ENCODE data around the gene DDX24.

Gene DDX24

DNA sequence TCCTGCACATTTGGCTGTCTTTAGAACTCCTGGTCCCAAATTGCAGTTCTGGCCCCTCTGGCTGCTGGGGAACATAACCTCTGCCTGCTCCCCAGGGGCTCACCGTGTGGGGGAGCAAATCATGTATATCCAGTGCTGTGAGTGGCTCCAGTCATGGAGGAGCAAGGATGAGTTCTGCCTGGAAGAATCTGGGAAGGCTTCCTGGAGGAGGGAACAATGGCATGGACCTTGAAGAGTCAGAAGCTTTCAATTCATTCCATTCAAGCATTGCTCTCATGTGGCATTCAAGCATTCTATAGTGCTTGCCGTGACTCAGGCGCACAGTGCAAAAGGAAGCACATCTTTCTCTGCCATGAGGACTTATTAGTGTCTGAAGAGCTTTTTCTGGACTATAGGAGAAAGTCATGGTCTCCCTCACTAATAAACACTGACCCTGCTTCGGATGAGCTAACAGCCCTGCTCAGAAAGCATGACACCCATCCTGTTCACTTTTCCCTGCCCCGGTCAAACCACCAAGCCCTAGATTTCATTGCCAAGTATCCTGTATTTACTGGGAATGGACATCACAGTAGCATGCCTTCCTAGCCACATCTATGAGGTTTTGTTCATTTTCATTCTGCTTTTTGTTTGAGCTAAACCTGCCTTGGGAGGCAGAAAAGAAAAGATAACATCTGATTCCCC is 33.0 kb upstream of the DDX24 start:
- DNase-seq: no peak

DNA sequence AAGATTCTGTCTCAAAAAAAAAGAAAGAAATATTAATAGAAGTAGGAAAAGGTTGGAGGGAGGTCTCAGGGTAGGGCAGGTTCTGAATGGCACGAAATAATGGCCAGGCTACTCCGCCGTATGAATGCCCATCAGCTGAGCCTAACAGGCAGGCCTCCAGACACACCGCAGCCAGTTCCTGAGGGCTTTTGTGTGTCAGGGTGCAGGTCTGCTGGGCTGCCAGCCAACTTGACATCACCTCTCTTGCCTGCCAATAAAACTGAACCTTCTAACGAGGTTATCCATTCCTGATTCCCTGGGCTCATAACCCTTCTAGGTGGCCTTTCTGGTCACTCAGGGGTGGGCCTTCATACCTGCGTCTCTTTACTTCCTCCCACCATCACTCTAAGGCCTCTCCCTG is 32.5 kb upstream of the DDX24 start:
- no peak for DNase-seq

DNA sequence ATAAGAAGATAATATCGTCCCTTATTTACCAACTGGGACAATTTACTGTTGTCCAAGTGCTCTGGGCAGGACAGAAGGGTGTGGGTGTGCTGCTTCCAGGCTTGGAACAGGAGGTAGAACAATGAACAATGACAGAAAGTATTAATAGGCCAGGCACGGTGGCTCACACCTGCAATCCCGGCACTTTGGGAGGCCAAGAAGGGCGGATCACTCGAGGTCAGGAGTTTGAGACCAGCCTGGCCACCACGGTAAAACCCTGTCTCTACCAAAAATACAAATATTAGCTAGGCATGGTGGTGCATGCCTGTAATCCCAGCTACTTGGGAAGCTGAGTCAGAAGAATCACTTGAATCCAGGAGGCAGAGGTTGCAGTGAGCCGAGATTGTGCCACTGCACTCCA is 32.1 kb upstream of the DDX24 start:
- no peak for DNase-seq

DNA sequence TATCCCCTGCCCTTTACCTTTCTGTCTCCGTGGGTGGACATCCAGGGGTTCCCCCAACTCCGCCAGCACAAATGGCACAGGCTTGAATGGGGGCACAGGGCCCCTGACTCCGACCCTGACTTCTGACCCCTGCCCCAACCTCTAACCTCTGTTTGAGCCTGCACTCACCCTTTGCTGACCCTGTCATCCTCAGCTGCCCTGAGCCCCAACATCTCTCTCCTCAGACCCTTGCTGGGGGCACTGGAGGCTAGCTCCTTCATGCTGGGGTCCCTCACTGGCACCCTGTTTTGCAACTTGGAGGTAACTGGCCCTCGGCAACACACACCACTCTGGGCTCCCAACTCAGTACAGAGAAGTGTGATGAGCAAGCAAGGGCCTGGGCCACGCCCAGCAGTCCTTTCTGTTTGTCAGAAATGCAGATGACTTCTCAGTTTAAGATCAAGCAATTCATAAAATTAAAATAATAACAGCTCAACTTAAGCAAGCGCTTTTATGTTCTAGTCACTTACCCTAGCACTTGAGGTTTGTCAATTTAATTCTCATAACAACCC is 31.6 kb upstream of the DDX24 start:
- DNase-seq: no peak

DNA sequence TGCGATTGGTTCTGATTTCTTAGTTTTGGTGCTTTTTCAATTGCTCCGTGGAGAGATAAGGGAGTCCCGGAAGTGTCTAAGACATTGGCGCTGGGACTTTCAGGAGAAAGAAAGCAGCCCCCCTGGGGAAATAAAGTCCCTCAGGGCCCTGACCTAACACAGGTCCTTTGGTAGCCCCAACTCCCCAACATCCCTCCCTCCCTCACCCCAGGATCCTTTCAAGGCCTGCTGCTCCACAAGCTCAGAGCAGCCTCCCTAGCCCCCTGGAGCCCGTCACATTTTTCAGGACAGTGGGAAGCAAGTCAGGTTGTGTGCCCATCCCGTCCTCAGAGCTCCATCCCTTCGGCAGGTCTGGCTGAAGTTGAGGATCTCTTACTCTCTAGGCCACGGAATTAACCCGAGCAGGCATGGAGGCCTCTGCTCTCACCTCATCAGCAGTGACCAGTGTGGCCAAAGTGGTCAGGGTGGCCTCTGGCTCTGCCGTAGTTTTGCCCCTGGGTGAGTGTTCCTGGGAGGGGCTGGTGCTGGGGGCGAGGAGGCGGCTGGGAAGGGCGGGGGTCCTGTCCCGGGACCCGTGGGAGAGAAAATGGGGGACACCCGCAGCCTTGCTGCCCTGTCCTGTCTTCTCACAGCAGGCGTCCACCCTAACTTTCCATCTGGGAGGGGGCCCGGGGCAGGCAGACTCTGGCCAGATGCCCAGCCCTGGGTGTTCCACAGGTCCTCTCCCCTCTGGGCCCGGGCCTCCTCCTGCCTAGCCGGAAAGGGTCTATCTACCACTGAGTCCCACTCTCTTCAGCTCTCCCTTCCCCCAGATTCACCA is 30.5 kb upstream of the DDX24 start:
- DNase-seq: no peak

DNA sequence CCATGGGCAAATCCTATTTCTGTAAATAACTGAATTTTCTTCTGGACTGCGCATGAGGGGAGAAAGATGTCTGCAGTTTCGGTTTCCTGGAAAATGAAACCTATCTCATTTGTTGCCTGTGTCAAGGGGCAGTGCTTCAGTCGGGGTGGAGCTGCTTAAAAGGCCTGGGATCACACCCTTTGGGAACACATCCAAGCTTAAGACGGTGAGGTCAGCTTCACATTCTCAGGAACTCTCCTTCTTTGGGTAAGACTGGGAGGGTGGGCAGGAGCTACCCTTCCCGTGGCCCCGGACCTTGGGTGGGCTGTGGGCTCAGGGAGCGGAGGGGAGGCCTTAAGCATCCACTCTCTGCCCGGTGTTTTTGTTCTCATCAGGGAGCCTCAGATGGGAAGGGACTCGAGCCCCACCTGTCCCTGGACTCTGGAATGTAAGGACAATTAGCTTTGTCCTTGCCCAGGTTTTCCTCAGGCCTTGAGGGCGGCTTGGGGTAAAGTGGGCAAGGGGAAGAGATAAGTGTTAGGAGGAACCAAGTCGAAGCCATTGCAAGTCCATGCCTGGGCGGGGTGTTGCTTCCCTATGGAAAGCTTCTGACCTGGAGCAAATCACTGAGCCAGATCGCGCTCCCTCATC is 29.7 kb upstream of the DDX24 start, which contains the start of gene IFI27:
TSS of gene IFI27 (plus strand) at position 185 of the 630 bp plus-strand sequence.
- DNase-seq: no peak

DNA sequence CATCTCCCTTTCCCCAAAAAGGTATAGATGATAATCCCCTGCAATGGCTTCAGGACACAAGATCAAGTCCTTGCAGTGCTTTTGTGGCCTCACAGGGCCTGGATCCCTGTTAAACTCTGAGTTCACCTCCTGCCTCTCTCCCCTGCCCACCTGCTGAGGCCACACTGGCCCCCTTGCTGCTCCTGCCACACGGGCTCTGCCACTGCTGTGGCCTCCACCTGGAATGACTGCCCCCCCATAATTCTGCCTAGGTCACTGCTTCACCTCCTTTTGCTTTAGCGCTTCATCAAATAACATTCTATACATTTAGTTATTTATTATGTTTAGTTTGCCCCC is 28.9 kb upstream of the DDX24 start:
- no peak for DNase-seq

DNA sequence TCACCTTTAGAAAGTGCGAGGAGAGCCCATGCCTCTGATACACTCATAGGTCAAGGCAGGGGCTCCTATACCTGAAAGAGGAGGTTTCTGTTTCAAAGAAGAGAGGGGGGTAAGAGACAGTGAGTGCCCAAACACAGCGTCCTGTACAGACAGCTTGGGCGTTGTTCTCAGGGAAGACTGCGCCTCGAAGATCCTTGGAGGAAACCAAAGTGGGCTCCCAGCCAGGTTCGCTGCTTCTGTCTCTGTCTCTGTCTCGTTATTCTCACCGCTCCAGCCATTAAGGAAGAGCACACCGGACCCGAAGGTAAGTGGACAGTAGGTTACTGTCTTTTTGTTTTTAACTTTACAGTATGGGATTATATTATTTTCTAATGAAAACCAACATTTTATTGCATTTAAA is 23.7 kb upstream of the DDX24 start:
- no peak for DNase-seq

DNA sequence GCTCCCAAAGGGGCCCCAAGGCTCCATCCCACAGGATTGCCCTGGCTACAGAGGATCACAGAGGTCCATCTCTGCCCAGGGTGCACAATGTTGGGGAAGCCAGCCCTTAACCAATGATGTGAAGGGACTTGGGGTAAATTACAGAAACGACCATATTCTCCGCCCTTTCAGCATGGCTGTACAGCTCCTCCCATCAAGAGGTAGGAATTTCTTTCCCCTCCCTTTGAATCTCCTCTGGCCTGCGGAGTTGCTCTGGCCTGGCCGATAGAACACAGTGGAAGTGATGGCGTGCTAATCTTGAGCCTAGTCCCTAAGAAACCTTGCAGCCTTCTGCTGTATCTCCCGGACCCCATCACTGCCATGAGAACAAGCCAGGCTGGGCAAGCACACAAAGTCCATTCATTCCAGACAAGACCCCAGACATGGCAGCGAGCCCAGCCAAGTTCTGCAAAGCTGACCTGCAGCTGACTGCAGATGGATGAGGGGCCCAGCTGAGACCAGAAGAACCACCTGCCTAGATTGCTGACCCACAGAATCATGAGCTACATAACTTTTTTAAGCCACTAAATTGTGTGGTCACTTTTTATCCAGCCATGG is 22.6 kb upstream of the DDX24 start:
- DNase-seq: no peak

DNA sequence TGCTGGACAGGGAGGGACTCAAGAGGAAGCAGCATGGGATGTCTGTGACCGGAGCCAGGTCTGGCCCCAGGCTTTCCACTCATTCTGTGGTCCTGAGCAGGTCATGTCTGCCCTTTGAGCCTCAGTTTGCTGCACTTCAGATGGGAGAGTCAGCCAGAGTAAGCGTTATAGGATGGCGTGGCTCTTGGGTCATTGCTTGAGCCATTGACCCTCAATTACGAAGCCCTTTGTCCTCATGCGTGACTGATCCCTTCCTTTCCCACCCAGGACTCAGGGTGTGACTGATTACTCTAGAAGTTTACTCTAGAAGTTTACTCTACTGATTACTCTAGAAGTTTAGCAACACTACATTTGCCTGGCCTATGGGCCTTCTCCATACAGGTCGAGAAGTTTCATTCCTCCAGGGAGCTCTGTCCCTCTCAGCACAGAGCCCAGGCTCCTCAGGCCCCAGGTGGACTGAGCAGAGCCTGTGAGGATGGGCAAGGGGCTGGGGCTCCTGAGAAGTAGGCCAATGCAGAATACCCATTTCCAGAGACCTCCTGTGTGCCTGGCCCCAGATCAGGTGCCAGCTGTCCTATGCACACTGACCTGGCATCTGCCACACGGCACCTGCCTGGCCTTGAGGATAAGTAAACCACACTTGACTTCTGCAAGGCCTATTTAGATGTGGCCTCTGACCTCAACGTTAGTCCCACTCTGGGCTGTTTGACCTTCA is 21.9 kb upstream of the DDX24 start:
- DNase-seq: no peak

DNA sequence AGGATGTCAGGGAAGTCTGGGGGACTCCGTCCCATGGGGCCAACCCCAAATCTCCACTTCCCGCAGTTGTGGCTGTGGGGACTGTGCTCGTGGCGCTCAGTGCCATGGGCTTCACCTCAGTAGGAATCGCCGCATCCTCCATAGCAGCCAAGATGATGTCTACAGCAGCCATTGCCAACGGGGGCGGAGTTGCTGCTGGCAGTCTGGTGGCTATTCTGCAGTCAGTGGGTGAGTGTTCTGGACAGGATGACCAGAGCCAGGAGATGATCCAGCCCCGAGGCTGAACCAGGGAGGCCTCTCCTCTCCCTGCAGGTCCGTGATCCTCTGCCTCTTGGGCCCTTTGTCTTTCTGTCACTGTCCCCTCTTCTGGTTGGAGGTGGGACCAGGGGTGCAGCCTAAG is 20.7 kb upstream of the DDX24 start:
- DNase-seq: no peak

DNA sequence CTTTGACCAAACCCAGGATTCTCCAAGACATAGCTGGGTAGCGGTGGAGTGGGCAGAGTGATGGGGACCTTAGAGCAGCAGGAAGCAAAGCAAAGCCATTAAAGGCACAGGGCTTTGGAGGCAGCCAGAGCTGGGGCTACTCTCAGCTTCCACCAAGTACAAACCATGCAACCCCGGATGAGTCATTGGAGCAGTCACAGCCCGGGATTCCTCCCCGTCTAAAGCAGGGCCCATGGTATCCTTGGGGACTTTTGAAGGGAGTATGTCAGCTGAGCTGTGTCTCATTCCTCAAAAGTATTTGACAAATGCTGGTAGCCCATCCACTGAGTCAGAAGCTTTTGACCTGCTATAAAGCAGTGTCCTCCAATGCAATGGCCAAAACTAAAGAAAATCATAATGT is 19.8 kb upstream of the DDX24 start:
- no peak for DNase-seq

DNA sequence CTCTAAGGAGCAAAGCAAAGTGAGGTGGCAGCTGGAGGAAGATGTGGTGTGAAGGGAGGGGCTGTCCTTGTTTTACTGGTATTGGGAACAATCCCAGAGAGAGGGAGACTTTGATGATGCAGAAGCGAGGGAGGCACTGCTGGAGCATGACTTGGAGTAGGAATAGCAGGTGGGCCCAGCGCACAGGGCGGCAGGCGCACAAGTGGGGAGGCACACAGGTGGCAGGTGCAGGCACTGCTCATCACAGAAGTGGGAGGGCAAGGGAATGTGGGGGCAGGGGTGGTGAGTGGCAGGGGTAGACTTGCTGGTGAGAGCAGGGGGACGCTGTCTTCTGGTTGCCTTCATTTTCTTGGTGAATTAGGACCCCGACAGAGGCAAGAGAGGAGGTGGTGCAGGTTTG is 18.0 kb upstream of the DDX24 start:
- no peak for DNase-seq

DNA sequence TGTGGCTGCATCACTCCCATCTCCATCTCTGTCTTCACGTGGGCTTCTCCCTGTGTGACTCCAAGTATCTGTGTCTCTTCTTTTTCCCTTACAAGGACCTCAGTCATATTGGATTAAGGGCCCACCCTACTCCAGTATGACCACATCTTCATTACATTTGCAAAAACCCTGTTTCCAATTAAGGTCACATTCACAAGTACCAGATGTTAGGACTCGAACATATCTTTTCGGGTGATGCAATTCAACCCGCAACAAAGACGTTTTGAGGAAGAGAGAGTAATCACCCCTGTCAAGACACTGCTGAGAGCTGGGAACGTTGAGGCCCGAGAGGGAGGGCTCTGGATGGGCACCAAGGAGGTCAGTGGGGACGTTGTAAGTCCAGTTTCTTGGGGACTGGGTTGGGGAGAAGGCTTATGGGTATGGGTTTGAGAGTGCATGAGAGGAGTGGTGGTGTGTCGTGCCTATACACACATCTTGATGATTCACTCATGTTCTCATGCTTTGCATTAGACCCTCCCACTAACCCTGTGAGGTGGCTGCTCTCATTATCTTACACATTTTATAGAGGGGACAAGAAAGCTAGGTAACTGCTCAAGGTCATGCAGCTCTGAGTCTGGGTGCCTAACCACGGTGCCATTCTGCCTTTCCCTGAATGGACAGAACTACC is 17.5 kb upstream of the DDX24 start:
- no peak for DNase-seq

DNA sequence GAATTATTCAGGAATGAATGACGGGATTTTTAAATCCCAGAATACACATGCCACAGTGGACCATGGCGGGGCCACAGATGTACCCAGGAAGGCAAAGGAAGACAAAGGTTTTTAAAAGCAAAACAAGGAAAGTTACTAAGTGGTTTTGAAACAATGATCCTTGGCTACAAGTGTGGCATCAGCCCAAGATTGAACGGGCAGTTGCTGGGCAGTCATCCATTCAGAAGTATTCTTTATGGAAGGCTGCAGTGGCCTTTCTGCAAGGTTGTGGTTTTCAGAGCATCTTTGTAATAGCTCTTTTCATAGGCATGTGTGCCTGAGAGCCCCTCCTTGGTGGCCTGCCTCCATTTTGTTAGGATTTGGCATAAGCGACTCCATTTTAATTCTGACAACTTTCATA is 16.1 kb upstream of the DDX24 start:
- DNase-seq: no peak

DNA sequence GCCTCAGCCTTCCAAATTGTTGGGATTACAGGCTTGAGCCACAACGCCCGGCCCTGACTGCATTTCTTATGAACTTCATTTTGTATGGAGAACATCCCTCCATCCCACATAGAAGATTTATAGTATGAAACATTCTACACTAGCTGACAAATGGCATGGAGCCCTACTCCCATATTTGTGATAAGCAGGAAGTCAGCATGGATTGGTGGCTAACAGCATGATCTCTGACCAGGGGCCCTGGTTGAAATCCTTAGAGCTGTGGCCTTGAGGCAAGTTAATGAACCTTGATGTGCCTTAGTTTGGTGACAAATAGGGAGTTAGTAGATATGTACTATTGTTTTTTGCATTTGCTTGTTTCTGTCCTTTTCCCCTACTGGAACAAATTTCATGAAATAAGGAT is 12.4 kb upstream of the DDX24 start:
- no peak for DNase-seq

DNA sequence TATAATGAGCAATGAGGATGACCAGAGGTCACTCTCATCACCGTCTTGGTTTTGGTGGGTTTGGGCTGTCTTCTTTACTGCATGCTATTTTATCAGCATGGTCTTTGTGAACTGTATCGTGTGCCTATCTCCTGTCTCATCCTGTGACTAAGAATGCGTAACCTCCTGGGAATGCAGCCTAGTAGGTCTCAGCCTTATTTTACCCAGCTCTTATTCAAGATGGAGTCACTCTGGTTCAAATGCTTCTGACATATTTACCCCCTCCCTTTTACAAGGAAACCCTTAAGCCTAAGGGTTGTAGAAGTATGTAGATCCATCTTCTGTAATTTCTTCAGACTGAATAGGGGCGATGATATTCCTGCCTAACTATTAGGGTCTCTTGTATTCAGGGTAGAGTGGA is 8.5 kb upstream of the DDX24 start:
- DNase-seq: no peak

DNA sequence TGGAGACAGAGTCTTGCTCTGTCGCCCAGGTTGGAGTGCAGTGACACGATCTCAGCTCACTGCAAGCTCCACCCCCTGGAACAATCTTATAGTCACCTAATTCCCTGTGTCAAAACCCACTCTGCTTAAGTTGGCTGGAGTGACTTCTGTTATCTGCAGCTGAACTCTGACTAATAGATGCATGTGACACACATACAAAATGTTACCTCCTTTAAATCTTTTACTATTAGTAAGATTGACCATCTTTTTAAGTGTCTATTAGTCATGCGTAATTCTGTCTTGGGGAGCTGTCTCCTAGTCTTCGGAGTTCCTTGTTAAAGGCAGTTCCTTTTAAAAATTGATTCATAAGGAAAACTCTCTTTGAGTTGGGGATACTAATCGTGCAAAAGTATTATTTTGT is 7.5 kb upstream of the DDX24 start:
- no peak for DNase-seq

DNA sequence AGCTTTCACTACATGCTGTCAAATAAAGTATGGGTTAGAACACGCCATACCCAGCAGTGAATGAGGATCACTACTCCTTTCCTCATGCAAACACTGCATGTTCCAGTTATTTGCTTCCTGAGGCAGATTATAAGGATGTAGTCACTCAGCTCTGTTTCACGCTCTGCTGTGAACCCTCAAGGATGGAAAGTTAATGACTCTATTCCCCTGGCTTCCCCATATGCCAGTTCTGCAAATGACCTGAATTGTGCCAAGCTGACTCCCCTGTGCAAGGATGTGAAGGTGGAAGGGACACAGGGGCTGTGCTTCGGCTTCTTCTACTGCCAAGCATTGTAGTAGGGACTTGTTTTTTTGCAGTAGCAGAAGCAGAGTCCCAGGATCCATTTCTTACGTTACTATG is 6.9 kb upstream of the DDX24 start:
- DNase-seq: no peak

DNA sequence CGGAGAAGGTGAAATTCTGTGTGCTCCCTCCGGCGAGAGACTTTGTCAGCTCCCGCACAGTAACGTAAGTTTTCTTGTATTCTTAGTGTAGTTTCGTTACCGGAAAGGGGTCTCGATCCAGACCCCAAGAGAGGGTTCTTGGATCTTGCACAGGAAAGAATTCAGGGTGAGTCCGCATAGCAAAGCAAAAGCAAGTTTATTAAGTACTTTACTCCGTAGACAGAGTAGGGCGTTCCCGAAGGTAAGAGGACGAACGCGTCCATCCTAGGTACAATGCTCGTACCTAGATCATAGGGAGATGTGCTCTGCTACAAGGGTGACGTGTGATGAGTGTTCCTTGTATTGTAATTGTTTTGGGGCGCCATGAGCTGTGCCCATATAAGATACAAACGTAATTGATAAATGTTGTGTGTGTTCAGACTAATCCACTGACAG is 401 bp upstream of the DDX24 start:
- DNase-seq: no peak

DNA sequence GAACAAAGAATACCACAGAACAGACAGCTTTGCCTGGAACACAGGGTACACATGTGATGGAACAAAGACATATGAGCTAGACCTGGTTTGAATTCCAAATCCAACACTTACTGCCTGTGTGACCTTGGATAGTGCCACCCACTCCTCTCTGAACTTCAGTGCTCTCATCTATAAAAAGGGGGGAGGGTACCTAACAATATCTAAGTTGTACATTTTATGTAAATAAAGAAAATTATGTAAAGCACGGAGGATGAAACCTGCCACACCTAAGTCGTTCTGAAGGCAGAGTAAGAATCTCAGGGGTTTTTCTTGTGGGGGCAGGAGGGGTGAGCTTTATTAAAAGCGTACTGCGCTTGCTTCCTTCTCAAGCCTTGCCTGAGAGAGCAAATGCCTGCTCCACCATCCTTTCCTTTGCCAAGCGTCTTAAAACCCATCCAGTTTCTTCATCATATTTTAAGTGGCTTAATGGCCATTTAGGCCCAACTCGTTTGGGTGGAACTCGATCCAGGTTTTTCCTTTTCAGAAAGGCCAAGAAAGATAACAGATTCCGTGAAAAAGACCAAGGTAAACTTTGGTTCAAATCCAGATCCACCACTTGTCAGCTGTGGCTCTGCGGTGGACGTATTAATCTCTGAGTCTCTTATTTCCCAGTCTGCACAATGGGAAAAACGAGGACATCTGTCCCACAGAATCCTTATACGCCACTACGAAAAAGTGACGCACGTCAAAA is 946 bp downstream of the DDX24 start:
- peak; percentile 81 for DNase-seq

DNA sequence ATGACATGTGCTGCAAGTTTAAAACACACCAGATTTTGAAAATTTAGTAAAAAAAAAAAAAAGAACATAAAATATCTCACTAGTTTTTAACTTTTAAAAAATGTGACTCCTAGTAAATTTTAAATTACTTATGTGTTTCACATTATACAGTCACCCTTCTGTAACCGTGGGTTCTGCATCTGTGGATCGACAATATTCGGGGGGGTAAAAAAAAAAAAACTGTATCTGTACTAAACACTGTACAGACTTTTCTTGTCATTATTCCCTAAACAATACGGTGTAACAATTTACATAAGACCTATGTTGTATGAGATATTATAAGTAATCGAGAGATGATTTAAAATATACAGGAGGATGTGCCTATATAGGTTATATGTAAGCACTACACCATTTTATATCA is 3.2 kb downstream of the DDX24 start:
- no peak for DNase-seq
